ENCODE measurements around the gene LYSET. TPM values are rescaled to one million over a fixed set of nuclear protein-coding genes. Genes with fewer than 3 reads are reported as not detected.

LYSET gene
- total RNA-seq, 1 donor: 10.1 TPM

- Histone ChIP-seq H3K4me1 (ENCODE audit: insufficient read depth, low read length) (no peaks in the 10 kb centered on the region), H3K79me2 (ENCODE audit: insufficient read depth, low read length) (no peaks in the 10 kb centered on the region), H4K20me1 (ENCODE audit: insufficient read depth, low read length) (no peaks in the 10 kb centered on the region), H2AFZ (ENCODE audit: low read length) (no peak overlapping the region), H3K36me3 (ENCODE audit: insufficient read depth, low read length) (no peaks in the 10 kb centered on the region), H3K27ac (ENCODE audit: low read depth, low read length) (no peak overlapping the region), H3K4me2 (ENCODE audit: insufficient read depth, low read length) (no peak overlapping the region), H3K4me3 (ENCODE audit: insufficient read depth, low read length) (no peak overlapping the region), H3K9me3 (ENCODE audit: low read depth, low read length) (no peaks in the 10 kb centered on the region), H3K27me3 (ENCODE audit: insufficient read depth, low read length) (no peaks in the 10 kb centered on the region)
- peak; percentile 35 for DNase-seq (ENCODE audit: insufficient read length, low spot score, missing footprints)
- no peak for TF ChIP-seq CTCF (IDR thresholded peaks at IDR 0.05; ENCODE audit: extremely low read depth, low read depth, low read length)
Measured at GRCh38 chr14:93137864-93138263, 47.3 kb upstream of the LYSET start.

DNA sequence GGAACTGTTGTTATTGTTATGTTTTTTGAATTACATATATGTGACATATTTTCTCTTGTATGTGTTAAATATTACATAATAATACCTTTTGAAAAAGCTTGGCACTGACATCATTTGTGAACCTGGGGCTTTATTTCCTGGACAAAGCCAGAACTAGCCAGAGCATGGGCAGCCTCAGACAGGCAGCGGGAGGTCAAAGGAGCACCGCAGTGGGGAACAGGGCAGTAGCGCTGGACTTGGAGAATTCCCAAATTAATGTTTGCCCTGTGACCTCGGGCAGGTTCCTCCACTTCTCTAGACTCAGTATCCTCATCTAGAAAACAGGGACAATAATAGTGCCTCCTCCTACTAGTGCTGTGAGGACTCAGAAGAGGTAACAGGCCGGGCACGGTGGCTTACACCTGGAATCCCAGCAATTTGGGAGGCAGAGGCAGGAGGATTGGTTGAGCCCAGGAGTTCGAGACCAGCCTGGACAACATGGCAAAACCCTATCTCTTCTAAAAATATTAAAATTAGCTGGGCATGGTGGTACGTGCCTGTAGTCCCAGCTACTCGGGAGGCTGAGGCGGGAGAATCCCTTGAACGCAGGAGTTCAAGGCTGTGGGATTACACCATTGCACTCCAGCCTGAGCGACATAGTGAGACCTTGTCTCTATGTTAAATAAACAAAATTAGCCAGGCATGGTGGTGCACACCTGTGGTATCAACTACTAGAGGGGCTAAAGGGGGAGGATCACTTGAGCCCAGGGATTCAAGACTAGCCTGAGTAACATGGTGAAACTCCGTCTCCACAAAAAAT, 42.1 kb upstream of the LYSET start:
- no peaks in the 10 kb centered on the region for H3K27me3 ChIP-seq (ENCODE audit: insufficient read depth, low read length)
- H3K9me3 ChIP-seq (ENCODE audit: low read depth, low read length): no peaks in the 10 kb centered on the region
- H4K20me1 ChIP-seq (ENCODE audit: insufficient read depth, low read length): no peaks in the 10 kb centered on the region
- no peak overlapping the region for H3K4me3 ChIP-seq (ENCODE audit: insufficient read depth, low read length)
- H3K4me1 ChIP-seq (ENCODE audit: insufficient read depth, low read length): no peaks in the 10 kb centered on the region
- H3K27ac ChIP-seq (ENCODE audit: low read depth, low read length): no peak overlapping the region
- no peak overlapping the region for H2AFZ ChIP-seq (ENCODE audit: low read length)
- no peak for TF ChIP-seq CTCF (IDR thresholded peaks at IDR 0.05; ENCODE audit: extremely low read depth, low read depth, low read length)
- no peaks in the 10 kb centered on the region for H3K79me2 ChIP-seq (ENCODE audit: insufficient read depth, low read length)
- H3K36me3 ChIP-seq (ENCODE audit: insufficient read depth, low read length): no peaks in the 10 kb centered on the region
- no peak for DNase-seq (ENCODE audit: insufficient read length, low spot score, missing footprints)
- no peak overlapping the region for H3K4me2 ChIP-seq (ENCODE audit: insufficient read depth, low read length)

DNA sequence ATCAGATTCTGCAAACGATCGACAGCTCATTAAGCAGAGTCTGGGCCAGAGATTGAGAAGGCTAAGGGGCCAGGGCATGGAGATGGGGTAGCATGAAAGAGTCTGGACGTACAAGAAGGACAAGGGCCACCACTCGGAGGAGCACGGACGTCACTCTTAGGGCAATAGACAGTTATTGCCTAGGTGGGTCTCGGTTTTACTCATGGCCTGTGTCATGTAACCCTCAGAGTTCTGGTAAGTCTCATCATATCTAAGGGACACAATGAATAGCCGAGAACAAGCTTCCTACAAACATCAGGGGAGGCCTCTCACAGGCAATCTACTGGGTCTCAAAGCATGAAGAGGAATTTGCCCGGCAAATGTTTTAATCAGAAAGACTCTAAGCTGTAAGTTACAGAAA, 39.0 kb upstream of the LYSET start:
- Histone ChIP-seq H3K4me3 (ENCODE audit: insufficient read depth, low read length) (no peak overlapping the region), H3K27ac (ENCODE audit: low read depth, low read length) (no peak overlapping the region), H3K9me3 (ENCODE audit: low read depth, low read length) (no peaks in the 10 kb centered on the region), H3K79me2 (ENCODE audit: insufficient read depth, low read length) (no peaks in the 10 kb centered on the region), H3K4me2 (ENCODE audit: insufficient read depth, low read length) (no peak overlapping the region), H3K27me3 (ENCODE audit: insufficient read depth, low read length) (no peaks in the 10 kb centered on the region), H3K36me3 (ENCODE audit: insufficient read depth, low read length) (no peaks in the 10 kb centered on the region), H2AFZ (ENCODE audit: low read length) (no peak overlapping the region), H3K4me1 (ENCODE audit: insufficient read depth, low read length) (no peaks in the 10 kb centered on the region), H4K20me1 (ENCODE audit: insufficient read depth, low read length) (no peaks in the 10 kb centered on the region)
- TF ChIP-seq CTCF (IDR thresholded peaks at IDR 0.05; ENCODE audit: extremely low read depth, low read depth, low read length): no peak
- no peak for DNase-seq (ENCODE audit: insufficient read length, low spot score, missing footprints)

GRCh38 chr14:93148979-93149378, 36.1 kb upstream of the LYSET start:
- no peak for TF ChIP-seq CTCF (IDR thresholded peaks at IDR 0.05; ENCODE audit: extremely low read depth, low read depth, low read length)
- no peak overlapping the region for H3K4me3 ChIP-seq (ENCODE audit: insufficient read depth, low read length)
- no peak for DNase-seq (ENCODE audit: insufficient read length, low spot score, missing footprints)
- H3K27ac ChIP-seq (ENCODE audit: low read depth, low read length): no peak overlapping the region
- H2AFZ ChIP-seq (ENCODE audit: low read length): no peak overlapping the region
- H3K79me2 ChIP-seq (ENCODE audit: insufficient read depth, low read length): no peaks in the 10 kb centered on the region
- no peaks in the 10 kb centered on the region for H4K20me1 ChIP-seq (ENCODE audit: insufficient read depth, low read length)
- H3K27me3 ChIP-seq (ENCODE audit: insufficient read depth, low read length): no peaks in the 10 kb centered on the region
- no peaks in the 10 kb centered on the region for H3K9me3 ChIP-seq (ENCODE audit: low read depth, low read length)
- no peak overlapping the region for H3K4me2 ChIP-seq (ENCODE audit: insufficient read depth, low read length)
- no peaks in the 10 kb centered on the region for H3K4me1 ChIP-seq (ENCODE audit: insufficient read depth, low read length)
- no peaks in the 10 kb centered on the region for H3K36me3 ChIP-seq (ENCODE audit: insufficient read depth, low read length)
